ENCODE results near the gene BIRC7.
"Not testable (repeated sequence)": the region's sequence is repeated elsewhere in the genome, so short reads cannot be mapped to it uniquely, and the experiment has no call there.

Gene BIRC7

GRCh38 chr20:63208346-63208909, 27.3 kb upstream of the BIRC7 start:
- no peak for FAIRE-seq

- FAIRE-seq = no peak
Observed at GRCh38 chr20:63210011-63210605, 25.6 kb upstream of the BIRC7 start.

- FAIRE-seq = no peak
Observed at GRCh38 chr20:63212393-63212730, 23.3 kb upstream of the BIRC7 start.

GRCh38 chr20:63212792-63213191, 22.9 kb upstream of the BIRC7 start:
- no peak for FAIRE-seq

GRCh38 chr20:63214514-63214913, 21.2 kb upstream of the BIRC7 start:
- no peak for FAIRE-seq

GRCh38 chr20:63215101-63216040, 20.3 kb upstream of the BIRC7 start:
- no peak for FAIRE-seq

GRCh38 chr20:63216041-63216848, 19.5 kb upstream of the BIRC7 start, which contains the start of gene YTHDF1:
YTHDF1 (minus strand) TSS chr20:63216131; CDS start chr20:63215892, 239 bp downstream.
- no peak for FAIRE-seq

GRCh38 chr20:63216849-63217471, 18.7 kb upstream of the BIRC7 start:
- FAIRE-seq = no peak

- no peak for FAIRE-seq
Observed at GRCh38 chr20:63217706-63218105, 18.0 kb upstream of the BIRC7 start.

- no peak for FAIRE-seq
Observed at GRCh38 chr20:63218701-63219446, 16.8 kb upstream of the BIRC7 start.

- no peak for FAIRE-seq
Observed at GRCh38 chr20:63219447-63219821, 16.3 kb upstream of the BIRC7 start.

GRCh38 chr20:63219866-63220521, 15.7 kb upstream of the BIRC7 start:
- FAIRE-seq = no peak

GRCh38 chr20:63220696-63221399, 14.9 kb upstream of the BIRC7 start:
- no peak for FAIRE-seq

- not testable (repeated sequence) for FAIRE-seq
Observed at GRCh38 chr20:63221400-63222053, 14.2 kb upstream of the BIRC7 start.

GRCh38 chr20:63222541-63222940, 13.2 kb upstream of the BIRC7 start:
- no peak for FAIRE-seq

GRCh38 chr20:63223121-63223825, 12.4 kb upstream of the BIRC7 start:
- FAIRE-seq = no peak

- no peak for FAIRE-seq
Observed at GRCh38 chr20:63223826-63224207, 11.9 kb upstream of the BIRC7 start.

- no peak for FAIRE-seq
Observed at GRCh38 chr20:63224412-63225081, 11.2 kb upstream of the BIRC7 start.

GRCh38 chr20:63225082-63225454, 10.6 kb upstream of the BIRC7 start:
- FAIRE-seq = no peak

All from G401.6 (cell line).